ENCODE measurements around the gene ERP44. TPM values are rescaled to one million over a fixed set of nuclear protein-coding genes. Genes with fewer than 3 reads are reported as not detected.
A peak's percentile ranks its signal among the peaks of the same experiment; 100 is the strongest.

ERP44 gene
- total RNA-seq, 1 donor from 2014 or later: 18.0 TPM

DNA sequence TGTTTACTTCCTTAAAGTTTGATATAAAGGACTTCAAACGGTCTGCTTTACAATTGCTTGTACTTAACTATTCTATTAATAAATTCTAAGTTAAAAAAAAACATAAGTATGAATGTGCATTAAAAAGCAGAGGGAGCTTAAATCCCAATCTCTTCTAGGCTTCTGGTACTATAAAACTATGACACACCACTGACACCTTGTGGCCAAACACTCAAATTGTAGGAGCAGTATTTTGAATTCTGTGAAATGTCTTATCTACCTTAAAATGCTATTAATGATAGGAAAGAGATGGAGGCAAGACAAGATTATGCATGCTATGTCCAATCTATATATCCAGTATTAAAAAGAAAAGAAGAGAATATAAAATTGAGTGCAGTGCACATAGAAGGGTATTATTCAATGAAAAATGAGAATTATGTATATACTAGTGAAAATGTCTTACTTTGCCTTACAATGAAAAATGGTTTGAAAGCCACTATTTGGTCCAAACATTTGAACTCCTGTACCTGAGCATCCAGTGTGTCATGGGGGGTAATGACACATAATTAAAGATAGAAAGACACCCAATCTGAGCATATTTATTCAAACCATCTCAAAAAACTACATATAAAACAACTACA is 87.6 kb downstream of the ERP44 start:
- no peak overlapping the region for H3K4me3 Mint-ChIP-seq
- Histone ChIP-seq H3F3A (ENCODE audit: low read depth) (no peaks in the 10 kb centered on the region), H3K9ac (no peak overlapping the region), H4K20me1 (ENCODE audit: low read depth) (no peaks in the 10 kb centered on the region), H3K9me3 (ENCODE audit: low read depth) (no peaks in the 10 kb centered on the region), H2AFZ (replicated peaks) (no peak overlapping the region), H3K4me3 (no peak overlapping the region), H3K4me1 (no peaks in the 10 kb centered on the region), H3K4me2 (no peak overlapping the region), H3K27ac (no peak overlapping the region), H3K27me3 (no peaks in the 10 kb centered on the region), H3K79me2 (ENCODE audit: low read depth) (no peaks in the 10 kb centered on the region), H3K36me3 (no peaks in the 10 kb centered on the region)
- H3K27ac Mint-ChIP-seq: no peak overlapping the region
- peaks cover 7% of the 10 kb centered on the region for H3K9me3 Mint-ChIP-seq
- H3K27me3 Mint-ChIP-seq (ENCODE audit: insufficient read depth, low read depth): peaks cover 3% of the 10 kb centered on the region
- peak; percentile 62 for DNase-seq (ENCODE audit: low spot score)
- TF ChIP-seq EZH2 (IDR thresholded peaks at IDR 0.05): no peak
- TF ChIP-seq, protein P1, sequence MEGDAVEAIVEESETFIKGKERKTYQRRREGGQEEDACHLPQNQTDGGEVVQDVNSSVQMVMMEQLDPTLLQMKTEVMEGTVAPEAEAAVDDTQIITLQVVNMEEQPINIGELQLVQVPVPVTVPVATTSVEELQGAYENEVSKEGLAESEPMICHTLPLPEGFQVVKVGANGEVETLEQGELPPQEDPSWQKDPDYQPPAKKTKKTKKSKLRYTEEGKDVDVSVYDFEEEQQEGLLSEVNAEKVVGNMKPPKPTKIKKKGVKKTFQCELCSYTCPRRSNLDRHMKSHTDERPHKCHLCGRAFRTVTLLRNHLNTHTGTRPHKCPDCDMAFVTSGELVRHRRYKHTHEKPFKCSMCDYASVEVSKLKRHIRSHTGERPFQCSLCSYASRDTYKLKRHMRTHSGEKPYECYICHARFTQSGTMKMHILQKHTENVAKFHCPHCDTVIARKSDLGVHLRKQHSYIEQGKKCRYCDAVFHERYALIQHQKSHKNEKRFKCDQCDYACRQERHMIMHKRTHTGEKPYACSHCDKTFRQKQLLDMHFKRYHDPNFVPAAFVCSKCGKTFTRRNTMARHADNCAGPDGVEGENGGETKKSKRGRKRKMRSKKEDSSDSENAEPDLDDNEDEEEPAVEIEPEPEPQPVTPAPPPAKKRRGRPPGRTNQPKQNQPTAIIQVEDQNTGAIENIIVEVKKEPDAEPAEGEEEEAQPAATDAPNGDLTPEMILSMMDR (IDR thresholded peaks at IDR 0.05): peak; percentile 88
- H3K4me1 Mint-ChIP-seq: no peaks in the 10 kb centered on the region
- peaks cover 17% of the 10 kb centered on the region for H3K36me3 Mint-ChIP-seq

DNA sequence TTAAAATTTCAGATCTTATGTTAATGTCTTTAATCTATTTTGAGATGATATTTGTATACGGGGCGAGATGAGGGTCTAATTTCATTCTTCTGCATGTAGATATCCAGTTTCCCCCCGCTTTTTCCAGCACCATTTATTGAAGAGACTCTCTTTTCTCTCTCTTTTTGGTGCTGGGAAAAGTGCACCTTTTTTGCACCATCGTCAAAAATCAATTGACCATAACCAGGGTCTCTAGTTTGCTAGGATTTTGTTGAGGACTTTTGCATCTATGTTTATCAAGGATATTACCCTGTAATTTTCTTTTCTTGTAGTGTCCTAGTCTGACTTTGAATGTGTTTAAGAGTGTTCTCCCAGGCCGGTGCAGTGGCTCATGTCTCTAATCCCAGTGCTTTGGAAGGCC is 99.0 kb downstream of the ERP44 start:
- Histone ChIP-seq H3K9me3 (ENCODE audit: low read depth) (no peaks in the 10 kb centered on the region), H3F3A (ENCODE audit: low read depth) (no peaks in the 10 kb centered on the region), H3K27ac (no peak overlapping the region), H3K4me2 (no peak overlapping the region), H3K27me3 (no peaks in the 10 kb centered on the region), H2AFZ (replicated peaks) (no peak overlapping the region), H3K36me3 (no peaks in the 10 kb centered on the region), H3K4me3 (no peak overlapping the region), H3K79me2 (ENCODE audit: low read depth) (no peaks in the 10 kb centered on the region), H4K20me1 (ENCODE audit: low read depth) (no peaks in the 10 kb centered on the region), H3K4me1 (peaks cover 5% of the 10 kb centered on the region), H3K9ac (no peak overlapping the region)
- no peaks in the 10 kb centered on the region for H3K27me3 Mint-ChIP-seq (ENCODE audit: insufficient read depth, low read depth)
- H3K9me3 Mint-ChIP-seq: peaks cover 7% of the 10 kb centered on the region
- no peaks in the 10 kb centered on the region for H3K4me1 Mint-ChIP-seq
- peaks cover 28% of the 10 kb centered on the region for H3K36me3 Mint-ChIP-seq
- no peak overlapping the region for H3K27ac Mint-ChIP-seq
- no peak for TF ChIP-seq EZH2 (IDR thresholded peaks at IDR 0.05)
- TF ChIP-seq, protein P1 (IDR thresholded peaks at IDR 0.05): no peak
- no peak for TF ChIP-seq EZH2phosphoT487 (IDR thresholded peaks at IDR 0.05)
- DNase-seq (ENCODE audit: low spot score): no peak
- H3K4me3 Mint-ChIP-seq: no peak overlapping the region

DNA sequence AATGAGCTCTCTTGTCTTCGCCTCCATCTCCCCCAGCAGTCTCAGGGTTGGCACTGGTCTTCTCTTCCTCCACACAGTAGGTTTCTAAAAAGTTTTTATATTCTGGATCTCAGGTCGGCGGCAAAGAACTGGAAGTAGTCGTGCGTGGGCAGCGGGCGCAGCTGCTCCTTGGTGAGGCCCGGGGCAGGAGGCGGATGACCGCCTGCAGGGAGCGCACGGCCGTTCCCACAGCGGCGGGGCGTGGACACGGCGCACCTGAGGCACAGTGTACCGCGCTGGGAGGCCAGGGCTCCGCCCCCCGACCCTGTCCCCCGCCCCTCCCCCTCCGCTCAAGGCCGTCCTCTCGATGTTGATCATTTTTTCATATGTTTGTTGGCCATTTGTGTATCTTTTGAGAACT is 99.9 kb downstream of the ERP44 start:
- Histone ChIP-seq H3K9me3 (ENCODE audit: low read depth) (no peaks in the 10 kb centered on the region), H2AFZ (replicated peaks) (no peak overlapping the region), H3K4me1 (peaks cover 5% of the 10 kb centered on the region), H3F3A (ENCODE audit: low read depth) (no peaks in the 10 kb centered on the region), H3K4me3 (no peak overlapping the region), H3K36me3 (no peaks in the 10 kb centered on the region), H3K79me2 (ENCODE audit: low read depth) (no peaks in the 10 kb centered on the region), H3K27me3 (no peaks in the 10 kb centered on the region), H3K9ac (no peak overlapping the region), H3K4me2 (no peak overlapping the region), H3K27ac (no peak overlapping the region), H4K20me1 (ENCODE audit: low read depth) (no peaks in the 10 kb centered on the region)
- Mint-ChIP-seq H3K27ac (no peak overlapping the region), H3K4me3 (no peak overlapping the region), H3K4me1 (no peaks in the 10 kb centered on the region), H3K36me3 (peaks cover 31% of the 10 kb centered on the region), H3K9me3 (peaks cover 12% of the 10 kb centered on the region), H3K27me3 (ENCODE audit: insufficient read depth, low read depth) (no peaks in the 10 kb centered on the region)
- no peak for TF ChIP-seq EZH2phosphoT487 (IDR thresholded peaks at IDR 0.05)
- TF ChIP-seq EZH2 (IDR thresholded peaks at IDR 0.05): no peak
- TF ChIP-seq, protein P1 (IDR thresholded peaks at IDR 0.05): no peak
- no peak for DNase-seq (ENCODE audit: low spot score)
